Measurements from ENCODE around the gene CACNA1S.
A peak's percentile ranks its signal among the peaks of the same experiment; 100 is the strongest.

Gene CACNA1S

GRCh38 chr1:201093561-201093960 lies 18.7 kb downstream of the CACNA1S start:
- no peak for DNase-seq (ENCODE audit: low read depth)

GRCh38 chr1:201092738-201093137 lies 19.5 kb downstream of the CACNA1S start:
- DNase-seq (ENCODE audit: low read depth): no peak

DNA sequence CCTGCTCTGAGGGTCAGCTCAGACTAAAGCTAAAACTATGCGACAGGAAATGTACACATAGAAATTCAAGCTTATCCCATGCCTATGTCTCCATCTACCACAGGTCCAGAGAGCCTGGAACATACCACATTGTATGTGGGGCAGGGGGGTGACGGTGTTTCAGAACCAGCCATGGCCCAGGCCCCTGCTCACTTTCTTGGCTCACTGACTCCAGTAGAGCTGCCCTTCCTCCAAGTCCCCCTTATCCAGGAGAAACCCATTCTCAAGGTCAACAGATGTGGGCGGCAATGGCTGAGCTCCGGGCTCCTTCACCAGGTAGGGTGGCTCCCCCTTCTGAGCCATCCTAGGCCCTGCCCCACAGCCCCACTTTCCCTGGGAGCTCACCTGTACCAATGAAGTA lies 21.0 kb downstream of the CACNA1S start:
- no peak for DNase-seq (ENCODE audit: low read depth)

- no peak for DNase-seq (ENCODE audit: low read depth)
These were observed 21.7 kb downstream of the CACNA1S start for GRCh38 chr1:201090541-201090940.

DNA sequence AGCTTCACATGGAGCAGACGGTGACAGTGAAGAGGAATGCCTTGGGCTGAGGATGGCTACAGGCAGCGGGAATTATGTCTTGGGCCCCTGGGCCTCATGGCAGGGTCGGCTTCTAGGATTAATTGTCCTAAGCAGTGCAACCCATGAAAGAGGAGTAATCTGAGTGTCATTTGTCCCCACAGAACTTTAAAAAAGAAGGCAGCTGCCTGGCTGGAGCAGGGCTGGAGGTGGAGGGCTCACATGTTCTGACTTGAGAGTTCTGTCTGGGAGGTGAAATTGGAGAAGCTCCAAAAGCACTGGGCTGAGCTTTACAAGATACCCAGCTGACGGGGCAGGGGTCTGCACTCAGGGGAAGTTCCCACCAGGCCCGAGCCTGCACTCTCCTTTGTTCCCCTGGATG lies 22.6 kb downstream of the CACNA1S start:
- no peak for DNase-seq (ENCODE audit: low read depth)

DNA sequence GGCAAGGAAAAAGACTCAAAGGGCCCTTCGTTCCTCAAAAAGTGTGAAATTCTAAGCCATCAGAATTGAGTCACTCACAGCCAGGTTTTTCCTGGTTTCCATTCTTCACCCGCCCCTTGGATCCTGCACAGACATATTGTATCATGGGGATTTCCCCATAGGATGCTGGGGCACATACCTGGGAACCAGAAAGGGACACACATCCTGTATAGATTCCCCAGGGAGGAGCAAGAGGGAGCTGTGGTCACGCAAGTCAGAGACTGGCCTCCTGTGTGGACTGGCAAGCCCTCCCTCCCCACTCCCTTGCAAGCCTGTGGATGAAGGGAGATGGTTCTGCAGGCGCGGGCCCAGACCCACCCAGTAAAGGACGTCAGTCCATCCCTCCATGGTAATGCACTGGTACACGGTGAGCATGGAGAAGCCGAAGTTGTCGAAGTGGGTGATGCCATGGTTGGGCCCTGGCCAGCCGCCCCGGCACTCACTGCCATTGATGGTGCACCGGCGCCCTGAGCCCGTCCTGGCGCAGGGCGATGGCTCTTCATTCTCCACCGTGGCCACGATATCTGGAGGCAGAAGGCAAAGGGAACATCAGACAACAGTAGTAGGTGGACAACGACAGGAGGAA lies 23.2 kb downstream of the CACNA1S start:
- DNase-seq (ENCODE audit: low read depth): no peak

DNA sequence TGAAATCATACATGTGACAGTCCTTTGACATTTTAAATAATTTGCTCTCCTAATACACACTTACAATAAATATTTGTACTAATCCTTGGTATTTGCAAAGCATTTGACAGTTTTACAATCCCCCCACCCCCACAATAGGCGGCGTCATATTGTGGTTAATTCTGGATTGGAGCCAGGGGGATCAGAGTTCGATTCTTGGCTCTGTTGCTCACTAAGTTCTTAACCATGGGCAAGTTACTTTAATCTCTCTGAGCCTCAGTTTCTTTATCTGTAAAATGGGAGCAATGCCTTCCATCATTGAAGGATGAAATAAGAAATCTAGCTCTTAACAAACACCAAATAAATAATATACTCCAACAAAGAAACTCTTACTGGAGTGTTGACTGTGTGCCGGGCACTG lies 23.8 kb downstream of the CACNA1S start:
- no peak for DNase-seq (ENCODE audit: low read depth)

DNA sequence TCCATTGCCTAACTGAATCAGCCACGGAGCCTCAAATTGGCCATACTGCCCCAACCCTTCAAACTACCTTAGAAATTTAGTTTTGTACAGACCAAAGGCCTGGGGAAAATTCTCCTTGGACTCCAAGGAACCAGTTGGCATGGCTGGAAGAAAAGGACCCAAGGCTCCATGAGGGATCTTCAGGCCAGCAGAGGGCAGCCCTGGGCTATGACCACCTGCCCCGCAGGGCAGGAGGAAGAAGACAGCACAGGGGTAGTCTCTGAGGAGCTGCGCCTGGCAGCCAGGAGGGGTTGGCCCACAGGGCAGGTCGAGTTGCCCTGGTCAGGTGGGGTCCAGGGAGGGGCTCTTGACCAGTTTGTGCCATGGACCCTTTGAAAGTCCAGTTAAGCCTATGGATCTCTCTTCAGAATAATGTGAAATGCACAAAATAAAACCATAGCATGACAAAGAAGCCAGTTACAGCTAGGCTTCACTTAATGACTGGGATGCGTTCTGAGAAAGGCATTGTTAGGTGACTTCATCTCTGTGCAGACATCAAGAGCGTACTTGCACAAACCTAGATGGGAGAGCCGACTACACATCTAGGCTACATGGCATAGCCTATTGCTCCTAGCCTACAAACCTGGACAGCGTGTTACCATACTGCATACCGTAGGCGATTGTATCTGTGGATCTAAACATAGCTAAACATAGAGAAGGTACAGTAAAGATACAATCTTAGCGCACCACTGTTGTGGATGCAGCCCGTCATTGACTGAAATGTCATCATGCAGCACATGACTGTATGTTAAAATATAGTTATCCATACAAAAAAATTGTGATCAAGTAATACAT lies 26.1 kb downstream of the CACNA1S start:
- peak; percentile 3 for DNase-seq (ENCODE audit: low read depth)

GRCh38 chr1:201084295-201084694 lies 27.9 kb downstream of the CACNA1S start:
- DNase-seq (ENCODE audit: low read depth): no peak

GRCh38 chr1:201083741-201084140 lies 28.5 kb downstream of the CACNA1S start:
- no peak for DNase-seq (ENCODE audit: low read depth)

- DNase-seq (ENCODE audit: low read depth): no peak
These were observed 32.1 kb downstream of the CACNA1S start for GRCh38 chr1:201080135-201080534.

DNA sequence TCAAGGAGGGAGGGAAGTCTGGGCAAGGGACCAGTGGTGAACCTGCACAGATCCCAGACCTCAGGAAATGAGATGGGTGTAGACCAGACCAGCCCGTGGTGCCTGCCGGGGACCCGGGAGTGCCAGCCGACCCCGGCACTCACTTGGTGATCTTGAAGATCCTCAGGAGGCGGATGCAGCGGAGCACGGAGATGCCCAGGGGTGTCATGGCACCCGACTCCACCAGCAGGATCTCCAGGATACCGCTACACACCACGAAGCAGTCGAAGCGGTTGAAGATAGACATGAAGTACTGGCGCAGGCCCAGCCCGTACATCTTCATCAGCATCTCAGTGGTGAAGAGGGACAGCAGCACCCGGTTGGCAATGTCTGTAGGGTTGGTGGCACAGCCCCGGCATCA lies 34.5 kb downstream of the CACNA1S start:
- DNase-seq (ENCODE audit: low read depth): no peak

DNA sequence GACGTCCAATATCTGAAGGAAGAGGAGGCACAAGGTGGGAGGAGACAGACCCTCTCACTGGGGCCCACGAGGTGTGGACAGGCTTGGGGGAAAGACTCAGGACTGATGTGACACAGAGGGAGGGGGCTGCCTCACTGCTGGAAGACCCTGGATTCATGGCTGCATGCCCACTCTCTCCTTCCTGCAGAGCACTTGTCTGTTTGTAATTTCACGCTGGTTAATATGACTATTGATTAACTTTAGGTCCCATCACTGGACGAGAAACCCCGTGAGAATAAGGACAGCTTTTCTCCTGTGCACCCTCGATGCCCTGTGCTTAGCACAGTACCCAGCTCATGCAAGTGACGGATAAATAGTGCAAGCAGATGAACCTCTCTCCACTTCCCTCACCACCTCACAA lies 35.1 kb downstream of the CACNA1S start:
- DNase-seq (ENCODE audit: low read depth): no peak

DNA sequence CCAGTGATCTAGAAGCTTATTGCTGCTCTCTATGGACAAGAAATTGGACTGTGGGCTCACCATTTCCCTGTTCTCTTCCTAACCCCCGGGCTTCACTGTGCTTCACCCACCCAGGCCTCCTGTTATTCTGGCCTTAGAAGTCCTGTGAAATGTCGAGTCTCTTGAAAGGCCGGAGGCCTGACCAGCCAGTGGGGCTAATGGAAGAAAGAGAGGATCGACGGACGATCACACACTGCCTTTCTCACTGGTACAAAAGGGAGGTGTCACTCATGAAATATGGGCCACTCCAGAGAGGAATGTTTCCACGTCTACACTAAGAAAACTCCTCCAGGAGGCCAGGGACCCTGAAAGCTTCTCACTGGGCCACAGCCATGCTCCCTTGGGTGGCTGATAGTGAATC lies 36.1 kb downstream of the CACNA1S start:
- DNase-seq (ENCODE audit: low read depth): no peak

DNA sequence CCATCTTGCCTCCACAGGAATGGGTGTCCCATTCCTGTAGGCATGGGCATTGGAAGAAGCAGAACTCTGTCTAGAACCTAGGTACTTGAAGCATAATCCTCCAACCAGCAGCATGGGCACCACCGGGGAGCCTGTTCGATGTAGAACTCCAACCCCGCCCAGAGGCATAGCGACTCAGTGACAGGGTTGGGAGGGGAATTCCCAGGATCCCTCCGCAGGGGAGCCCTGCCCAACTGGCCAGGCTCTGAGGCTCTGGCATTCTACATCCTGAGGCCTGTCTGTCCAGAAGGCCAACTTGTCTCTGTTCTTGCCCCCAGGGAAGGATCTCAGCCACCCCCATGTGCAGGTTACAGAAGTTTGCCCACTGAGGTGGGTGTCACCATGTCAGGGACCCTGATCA lies 38.2 kb downstream of the CACNA1S start:
- no peak for DNase-seq (ENCODE audit: low read depth)

- no peak for DNase-seq (ENCODE audit: low read depth)
These were observed 39.3 kb downstream of the CACNA1S start for GRCh38 chr1:201072922-201073321.

GRCh38 chr1:201072149-201072548 lies 40.1 kb downstream of the CACNA1S start:
- DNase-seq (ENCODE audit: low read depth): no peak

- no peak for DNase-seq (ENCODE audit: low read depth)
These were observed 42.6 kb downstream of the CACNA1S start for GRCh38 chr1:201069636-201070035.

DNA sequence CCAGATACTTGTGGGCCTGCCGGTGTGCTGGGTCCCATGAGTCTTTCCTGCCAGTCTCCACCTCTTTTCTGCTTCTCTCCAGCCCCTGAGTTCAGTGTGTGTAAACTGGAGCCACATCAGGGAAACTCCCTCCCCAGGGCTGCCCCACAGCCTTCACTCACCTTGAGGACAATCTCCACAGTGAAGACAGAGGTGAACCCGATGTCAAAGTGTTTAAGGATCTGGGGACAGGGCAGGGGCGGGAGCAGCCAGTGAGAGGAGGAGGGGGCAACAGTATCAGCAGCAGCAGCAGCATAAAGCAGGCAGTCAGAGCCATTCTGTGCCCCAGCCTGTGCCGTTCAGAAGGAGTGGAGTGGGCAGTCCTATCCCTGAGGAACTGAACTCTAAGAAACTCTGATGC lies 43.2 kb downstream of the CACNA1S start:
- no peak for DNase-seq (ENCODE audit: low read depth)

DNA sequence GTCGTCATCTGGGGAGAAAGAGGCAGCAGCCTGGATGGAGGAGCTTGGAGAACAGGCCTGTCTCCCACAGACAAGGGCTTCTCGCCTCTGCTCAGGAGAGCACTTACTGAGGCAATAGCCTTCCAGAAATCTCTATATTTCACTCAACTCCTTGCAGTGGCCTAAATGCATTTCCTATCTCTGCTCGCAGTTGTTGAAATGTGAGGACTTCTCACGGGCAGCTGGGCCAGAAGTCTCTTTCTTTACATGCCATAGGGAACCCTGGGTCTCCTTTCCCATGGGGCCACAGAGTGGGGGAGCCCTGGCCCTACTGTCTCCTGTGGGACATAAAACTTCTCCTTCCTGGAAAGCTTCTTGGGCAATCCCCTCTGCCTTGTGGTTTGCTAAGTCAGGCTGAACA lies 45.2 kb downstream of the CACNA1S start:
- DNase-seq (ENCODE audit: low read depth): no peak

- no peak for DNase-seq (ENCODE audit: low read depth)
These were observed 46.5 kb downstream of the CACNA1S start for GRCh38 chr1:201065686-201066085.

- DNase-seq (ENCODE audit: low read depth): no peak
These were observed 47.4 kb downstream of the CACNA1S start for GRCh38 chr1:201064806-201065205.

DNA sequence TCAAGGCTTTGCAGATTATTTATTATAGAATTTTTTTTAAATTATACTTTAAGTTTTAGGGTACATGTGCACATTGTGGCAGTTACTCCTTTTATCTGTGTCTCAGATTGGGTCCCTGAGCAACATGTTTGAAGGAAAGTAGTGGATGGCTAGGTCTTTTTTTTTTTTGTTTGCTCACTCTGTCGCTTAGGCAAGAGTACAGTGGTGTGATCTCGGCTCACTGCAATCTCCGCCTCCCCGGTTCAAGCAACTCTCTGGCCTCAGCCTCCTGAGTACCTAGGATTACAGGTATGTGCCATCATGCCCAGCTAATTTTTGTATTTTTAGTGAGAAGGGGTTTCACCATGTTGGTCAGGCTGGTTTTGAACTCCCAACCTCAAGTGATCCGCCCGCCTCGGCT lies 49.1 kb downstream of the CACNA1S start:
- DNase-seq (ENCODE audit: low read depth): no peak
